NCI-H146 treated with DMSO at 0.1 percent for 48 hours (cell line): ENCODE results near the gene MTHFD2L.
"Not testable (repeated sequence)": the region's sequence is repeated elsewhere in the genome, so short reads cannot be mapped to it uniquely, and the experiment has no call there.

Source experiments
- DNase-seq: peaks from one replicate; lab custom pipeline; 2025; ENCODE audit not compliant: unreplicated experiment; lab: John Stamatoyannopoulos, UW

Gene MTHFD2L

GRCh38 chr4:74181219-74181618 is 23.3 kb downstream of the MTHFD2L start:
- DNase-seq = no peak

GRCh38 chr4:74188912-74189311 is 31.0 kb downstream of the MTHFD2L start:
- DNase-seq = no peak

- peak; percentile 55 for DNase-seq
These were observed 31.6 kb downstream of the MTHFD2L start for GRCh38 chr4:74189331-74190043.

GRCh38 chr4:74190332-74190731 is 32.4 kb downstream of the MTHFD2L start:
- DNase-seq = no peak

GRCh38 chr4:74190919-74191397 is 33.0 kb downstream of the MTHFD2L start:
- peak; percentile 11 for DNase-seq

- DNase-seq = no peak
These were observed 39.2 kb downstream of the MTHFD2L start for GRCh38 chr4:74197080-74197479.

- DNase-seq = no peak
These were observed 44.2 kb downstream of the MTHFD2L start for GRCh38 chr4:74202062-74202586.

- no peak for DNase-seq
These were observed 45.5 kb downstream of the MTHFD2L start for GRCh38 chr4:74203467-74203866.

- DNase-seq = no peak
These were observed 47.1 kb downstream of the MTHFD2L start for GRCh38 chr4:74205046-74205445.

- no peak for DNase-seq
These were observed 47.6 kb downstream of the MTHFD2L start for GRCh38 chr4:74205559-74205958.

GRCh38 chr4:74206088-74206825 is 48.3 kb downstream of the MTHFD2L start:
- DNase-seq = no peak

- DNase-seq = not testable (repeated sequence)
These were observed 56.7 kb downstream of the MTHFD2L start for GRCh38 chr4:74214457-74215159.

GRCh38 chr4:74215236-74215635 is 57.3 kb downstream of the MTHFD2L start:
- DNase-seq = not testable (repeated sequence)

- no peak for DNase-seq
These were observed 59.4 kb downstream of the MTHFD2L start for GRCh38 chr4:74217365-74217764.

- no peak for DNase-seq
These were observed 60.3 kb downstream of the MTHFD2L start for GRCh38 chr4:74218201-74218600.

GRCh38 chr4:74219240-74219639 is 61.3 kb downstream of the MTHFD2L start:
- DNase-seq = no peak

- DNase-seq = no peak
These were observed 65.2 kb downstream of the MTHFD2L start for GRCh38 chr4:74223098-74223497.

GRCh38 chr4:74223801-74224200 is 65.9 kb downstream of the MTHFD2L start:
- DNase-seq = no peak

- DNase-seq = peak; percentile 44
These were observed 71.0 kb downstream of the MTHFD2L start for GRCh38 chr4:74228691-74229640.

- no peak for DNase-seq
These were observed 73.1 kb downstream of the MTHFD2L start for GRCh38 chr4:74230902-74231499.
